Measurements from ENCODE around the gene PFKL.
"Not testable (repeated sequence)": the region's sequence is repeated elsewhere in the genome, so short reads cannot be mapped to it uniquely, and the experiment has no call there.

Gene PFKL

DNA sequence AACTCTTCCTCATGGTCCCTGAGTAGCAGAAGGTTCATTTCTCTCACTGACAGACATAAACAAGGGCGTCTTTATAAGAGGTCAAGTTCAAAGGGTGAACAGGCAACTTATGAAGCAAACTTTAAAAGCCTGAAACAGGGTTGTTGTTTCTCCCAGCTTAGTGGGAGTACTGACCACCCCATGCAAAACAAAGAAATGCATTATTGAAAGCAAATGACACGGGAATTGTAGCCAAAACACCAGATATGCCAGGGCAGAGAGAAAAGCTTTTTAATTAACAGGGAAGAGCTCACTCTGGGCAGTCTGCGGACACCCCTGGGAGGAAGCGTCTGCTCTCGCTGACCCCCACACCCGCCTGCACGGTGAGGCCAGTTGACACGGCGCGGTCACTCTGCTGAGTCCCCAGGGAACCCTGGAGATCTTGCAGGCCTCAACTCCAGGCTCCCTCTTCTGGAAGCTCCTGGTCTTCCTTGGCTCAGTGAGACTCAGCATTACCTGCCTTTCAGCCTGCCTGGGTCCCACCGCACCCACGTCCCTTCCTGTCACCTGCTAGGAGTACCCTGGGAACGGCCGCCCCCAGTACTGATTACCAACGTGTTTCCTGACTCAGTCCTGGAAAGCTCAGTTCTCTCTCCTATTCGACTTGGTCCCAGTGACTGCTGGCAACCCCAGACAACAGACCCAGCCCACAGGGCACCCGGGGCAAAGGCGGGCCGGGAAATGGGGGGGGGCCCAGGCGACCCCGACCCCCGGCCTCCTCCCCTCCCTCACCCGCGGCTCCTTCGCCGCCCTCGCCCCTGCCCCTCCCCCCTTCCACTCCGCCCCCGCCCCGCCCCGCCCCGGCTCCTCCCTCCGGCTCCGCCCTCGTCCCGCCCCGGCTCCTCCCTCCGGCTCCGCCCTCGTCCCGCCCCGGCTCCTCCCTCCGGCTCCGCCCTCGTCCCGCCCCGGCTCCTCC lies 38.4 kb downstream of the PFKL start:
- no peak for DNase-seq (ENCODE audit: insufficient read length, low spot score)

DNA sequence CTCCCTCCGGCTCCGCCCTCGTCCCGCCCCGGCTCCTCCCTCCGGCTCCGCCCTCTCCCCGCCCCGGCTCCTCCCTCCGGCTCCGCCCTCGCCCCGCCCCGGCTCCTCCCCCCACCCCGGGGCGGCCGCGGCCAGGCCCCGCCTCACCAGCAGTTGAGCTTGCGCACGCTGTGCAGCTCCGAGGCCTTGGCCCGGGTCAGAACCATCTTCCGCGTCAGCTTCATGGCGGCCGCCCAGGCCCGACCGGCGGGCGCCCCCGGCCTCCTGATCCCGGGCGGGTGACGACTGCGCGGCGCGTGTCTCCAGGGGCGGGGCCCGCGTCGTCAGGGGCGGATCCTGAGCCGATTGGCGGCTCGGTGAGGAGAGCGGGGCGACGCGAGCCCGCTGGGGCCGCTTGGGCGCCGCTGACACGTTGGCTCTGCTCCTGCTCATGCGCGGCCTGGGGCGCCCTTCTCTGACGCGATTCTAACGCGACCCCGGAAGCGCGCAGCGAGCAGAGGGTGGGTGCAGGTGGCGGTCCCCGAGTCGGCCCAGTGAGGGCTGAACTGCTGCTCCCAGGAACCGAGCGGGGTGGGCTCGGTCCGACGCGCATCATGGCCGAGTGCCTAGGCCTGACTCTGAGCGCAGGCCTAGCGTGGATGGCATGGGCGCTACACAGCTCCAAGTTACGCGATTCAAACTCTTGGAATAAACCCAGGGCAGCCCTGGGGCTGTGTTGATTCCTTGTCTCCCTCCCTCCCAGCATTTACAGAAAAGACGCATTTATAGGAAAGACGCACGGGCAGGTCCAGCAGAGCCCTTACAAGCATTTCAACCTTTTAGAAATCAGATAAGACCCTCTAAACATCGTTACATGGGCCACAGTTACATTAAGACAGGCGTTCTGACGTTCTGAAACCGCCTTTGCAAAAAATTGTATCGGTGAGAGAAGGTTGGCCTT lies 39.4 kb downstream of the PFKL start, which contains the start of gene CFAP410:
CFAP410 (minus strand) TSS at position 420 of the 940 bp plus-strand sequence; CDS start at position 224, 196 bp downstream.
- peak; percentile 87 for FAIRE-seq
- peak; percentile 100 for DNase-seq (ENCODE audit: insufficient read length, low spot score)

More for the DNA sequence above, 38.4 kb downstream of the PFKL start:
- FAIRE-seq: no peak

DNA sequence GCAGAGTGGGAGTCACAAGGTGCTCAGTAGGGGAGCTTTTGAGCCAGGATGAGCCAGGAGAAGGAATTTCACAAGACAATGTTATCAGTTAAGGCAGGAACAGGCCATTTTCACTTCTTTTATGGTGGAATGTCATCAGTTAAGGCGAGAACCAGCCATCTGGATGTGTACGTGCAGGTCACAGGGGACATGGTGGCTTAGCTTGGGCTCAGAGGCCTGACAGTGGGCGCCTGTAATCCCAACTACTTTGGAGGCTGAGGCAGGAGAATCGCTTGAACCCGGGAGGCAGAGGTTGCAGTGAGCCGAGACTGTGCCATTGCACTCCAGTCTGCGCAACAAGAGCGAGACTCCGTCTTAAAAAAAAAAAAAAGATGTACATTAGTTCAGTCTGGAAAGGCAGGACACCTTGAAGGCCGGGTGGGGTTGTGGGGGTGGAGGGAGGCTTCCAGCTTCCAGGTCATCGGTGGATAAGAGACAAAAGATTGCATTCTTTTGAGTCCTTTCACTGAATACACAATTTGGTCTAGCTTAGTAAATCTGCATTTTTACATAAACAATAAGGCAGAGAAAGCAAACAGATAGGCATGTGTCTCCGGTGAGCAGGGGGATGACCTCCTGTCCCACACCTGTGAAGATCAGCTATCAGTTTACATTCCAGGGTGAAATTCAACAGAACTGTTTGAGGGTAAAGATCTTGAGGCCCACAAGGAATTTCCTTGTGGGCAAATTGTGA lies 42.0 kb downstream of the PFKL start:
- not testable (repeated sequence) for FAIRE-seq; DNase-seq (ENCODE audit: insufficient read length, low spot score)

DNA sequence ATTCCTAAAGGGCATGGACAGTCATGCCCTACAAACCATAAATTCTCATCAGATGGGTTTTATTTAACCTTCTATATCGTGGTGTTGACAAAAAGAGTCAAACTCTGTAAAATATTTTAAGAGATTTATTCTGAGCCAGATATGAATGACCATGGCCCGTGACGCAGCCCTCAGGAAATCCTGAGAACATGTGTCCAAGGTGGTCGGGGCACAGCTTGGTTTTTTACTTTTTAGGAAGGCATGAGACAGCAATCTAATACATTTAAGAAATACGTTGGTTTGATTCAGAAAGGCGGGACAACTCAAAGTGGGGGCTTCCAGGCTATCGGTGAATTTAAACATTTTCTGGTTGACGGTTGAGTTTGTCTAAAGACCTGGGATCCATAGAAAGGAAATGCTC lies 43.1 kb downstream of the PFKL start:
- FAIRE-seq; DNase-seq (ENCODE audit: insufficient read length, low spot score): not testable (repeated sequence)

- DNase-seq (ENCODE audit: insufficient read length, low spot score) (no peak), FAIRE-seq (no peak)
Measured at GRCh38 chr21:44344541-44345183, 44.8 kb downstream of the PFKL start.

DNA sequence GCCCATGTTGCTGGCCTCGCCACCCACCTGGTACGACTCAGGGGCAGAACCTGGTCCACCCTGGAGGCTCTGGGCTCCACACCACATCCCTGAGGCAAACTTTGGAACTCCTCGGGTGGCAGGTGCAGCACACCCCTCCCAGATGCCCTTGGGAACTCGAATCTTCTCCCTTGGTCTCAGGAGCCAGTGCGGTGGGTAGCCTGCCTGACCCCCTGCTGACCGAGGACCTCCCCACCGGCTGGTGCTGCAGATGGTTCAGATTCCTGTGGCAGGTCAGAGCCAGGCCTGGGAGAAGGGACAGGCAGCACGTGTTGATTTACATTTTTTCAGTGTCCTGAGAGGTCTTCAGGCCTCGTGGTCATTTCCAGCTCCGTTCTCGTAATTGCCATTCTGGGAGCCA lies 45.6 kb downstream of the PFKL start:
- FAIRE-seq (no peak), DNase-seq (ENCODE audit: insufficient read length, low spot score) (no peak)

- DNase-seq (ENCODE audit: insufficient read length, low spot score) (no peak), FAIRE-seq (no peak)
Measured at GRCh38 chr21:44347911-44348451, 48.1 kb downstream of the PFKL start.

GRCh38 chr21:44348861-44349260 lies 49.0 kb downstream of the PFKL start:
- no peak for FAIRE-seq
- no peak for DNase-seq (ENCODE audit: insufficient read length, low spot score)

- FAIRE-seq (no peak), DNase-seq (ENCODE audit: insufficient read length, low spot score) (no peak)
Measured at GRCh38 chr21:44349416-44349846, 49.6 kb downstream of the PFKL start.

- FAIRE-seq: no peak
- DNase-seq (ENCODE audit: insufficient read length, low spot score): no peak
Measured at GRCh38 chr21:44349847-44350772, 50.3 kb downstream of the PFKL start.

GRCh38 chr21:44350773-44351481 lies 51.1 kb downstream of the PFKL start:
- DNase-seq (ENCODE audit: insufficient read length, low spot score) (no peak), FAIRE-seq (no peak)

- no peak for DNase-seq (ENCODE audit: insufficient read length, low spot score)
- FAIRE-seq: no peak
Measured at GRCh38 chr21:44351535-44352252, 51.8 kb downstream of the PFKL start.

- DNase-seq (ENCODE audit: insufficient read length, low spot score) (no peak), FAIRE-seq (peak; percentile 48)
Measured at GRCh38 chr21:44352253-44352860, 52.5 kb downstream of the PFKL start.

DNA sequence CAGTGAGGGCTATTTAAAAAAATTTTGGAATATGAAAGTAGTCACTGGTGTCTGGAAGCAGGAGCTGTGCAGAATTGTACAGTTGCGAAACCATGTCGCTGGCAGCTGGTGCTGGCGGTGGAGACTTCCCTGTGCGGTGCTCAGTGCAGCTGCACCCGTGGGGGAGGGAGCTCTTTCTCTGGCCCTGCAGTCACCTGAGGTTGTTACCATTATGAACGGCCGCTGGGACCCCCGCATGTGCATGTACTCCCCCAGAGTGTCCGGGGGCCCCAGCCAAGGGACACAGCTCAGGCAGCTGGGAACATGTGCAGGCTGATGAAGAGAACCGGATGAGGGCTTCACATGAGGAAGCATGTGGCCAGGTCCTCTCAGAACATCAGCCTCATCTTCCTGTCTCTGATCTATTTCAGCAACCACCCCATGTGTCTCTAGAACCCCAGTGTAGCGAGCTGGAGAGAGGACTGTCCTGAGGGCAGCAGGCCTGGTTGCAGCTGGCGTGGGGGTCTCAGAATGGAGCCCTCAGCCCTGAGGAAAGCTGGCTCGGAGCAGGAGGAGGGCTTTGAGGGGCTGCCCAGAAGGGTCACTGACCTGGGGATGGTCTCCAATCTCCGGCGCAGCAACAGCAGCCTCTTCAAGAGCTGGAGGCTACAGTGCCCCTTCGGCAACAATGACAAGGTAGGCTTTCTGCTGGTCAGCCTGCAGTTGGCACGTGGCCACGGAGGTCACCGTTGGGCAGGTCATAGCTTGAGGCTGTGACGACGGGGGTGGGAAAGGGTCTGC lies 53.5 kb downstream of the PFKL start, which contains the start of gene TRPM2:
TRPM2 (plus strand) TSS at position 431 of the 780 bp plus-strand sequence; CDS start at position 511, 80 bp downstream.
- FAIRE-seq (peak; percentile 98), DNase-seq (ENCODE audit: insufficient read length, low spot score) (peak; percentile 71)

DNA sequence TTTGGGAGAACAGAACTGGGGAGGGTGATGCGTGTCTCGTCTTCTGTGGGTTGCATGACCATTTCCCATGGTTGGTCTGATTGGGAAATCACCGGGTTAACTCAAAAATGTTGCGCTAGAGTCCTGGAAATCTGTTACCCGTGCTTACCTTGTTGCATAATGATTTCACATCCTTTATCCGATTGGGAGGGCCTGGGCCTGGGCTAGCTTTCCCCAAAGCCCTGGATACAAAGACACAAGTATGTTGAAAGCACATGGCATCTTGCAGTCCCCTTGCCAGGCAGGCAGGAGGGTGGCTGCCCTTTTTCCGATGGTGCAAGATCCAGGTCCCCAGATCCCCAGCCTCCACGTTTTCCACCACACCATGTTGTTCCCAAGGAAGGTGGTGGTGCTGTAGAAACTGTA lies 54.1 kb downstream of the PFKL start:
- FAIRE-seq: no peak
- DNase-seq (ENCODE audit: insufficient read length, low spot score): no peak

Measured in GM19239 (cell line).